ENCODE data around the gene DLG1.

GRCh38 chr3:197040658-197041057, 257.8 kb downstream of the DLG1 start:
- TF ChIP-seq GATA1 (IDR thresholded peaks at IDR 0.05; ENCODE audit: low read depth, low read length), result no peak
- TF ChIP-seq POLR2A (IDR thresholded peaks at IDR 0.05; ENCODE audit: low read length), result no peak
